ENCODE measurements around the gene MELTF. TPM values are rescaled to one million over a fixed set of nuclear protein-coding genes. Genes with fewer than 3 reads are reported as not detected.

The MELTF gene
- polyA plus RNA-seq, 3 donors, result 0.34 to 2.8 (median 0.36) TPM

DNA sequence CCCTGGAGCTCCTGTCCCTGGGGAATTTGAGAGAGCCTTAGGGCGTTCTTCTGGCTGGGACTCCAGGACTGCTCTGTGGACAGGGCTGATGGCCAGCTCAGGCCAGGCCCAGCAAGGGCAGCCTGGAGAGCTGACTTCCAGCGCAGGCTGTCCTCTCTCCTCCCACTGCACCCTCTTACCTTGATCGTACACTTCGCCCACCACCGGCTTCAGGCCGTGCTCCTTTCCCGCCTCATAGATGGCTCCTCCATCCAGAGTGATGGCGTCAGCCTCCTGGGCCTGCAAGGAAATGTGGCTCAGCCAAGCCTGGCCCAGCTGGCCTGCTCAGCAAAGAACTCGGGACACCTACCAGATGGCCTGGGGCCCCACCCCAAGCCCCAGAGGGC is 3.1 kb downstream of the MELTF start:
- intact Hi-C loops (cut with micrococcal nuclease), result no loop called here
- peaks cover 31 to 60% (median 46%) of the 10 kb centered on the region in 3 donors for H3K27me3 Mint-ChIP-seq (ENCODE audit: low read depth in 3 of 3)
- H3K36me3 ChIP-seq (replicated peaks in 1 of 2; ENCODE audit: control insufficient read depth in 1 of 2, insufficient read depth in 2 of 2, low read length in 2 of 2), result no peaks in the 10 kb centered on the region
- H3K9me3 Mint-ChIP-seq, result peaks cover 0 to 6% (median 0%) of the 10 kb centered on the region in 7 donors
- H3K4me3 Mint-ChIP-seq, result no peak overlapping the region
- peaks cover 0 to 15% of the 10 kb centered on the region in 2 donors for H3K27me3 ChIP-seq (ENCODE audit: control insufficient read depth in 2 of 2, insufficient read depth in 2 of 2, low read length in 2 of 2)
- no peak overlapping the region for H3K27ac ChIP-seq (ENCODE audit: low read depth in 1 of 2, low read length in 2 of 2)
- no peak overlapping the region for H3K9ac ChIP-seq (ENCODE audit: insufficient read depth, low read length, poor library complexity, severe bottlenecking)
- TF ChIP-seq, protein P1, sequence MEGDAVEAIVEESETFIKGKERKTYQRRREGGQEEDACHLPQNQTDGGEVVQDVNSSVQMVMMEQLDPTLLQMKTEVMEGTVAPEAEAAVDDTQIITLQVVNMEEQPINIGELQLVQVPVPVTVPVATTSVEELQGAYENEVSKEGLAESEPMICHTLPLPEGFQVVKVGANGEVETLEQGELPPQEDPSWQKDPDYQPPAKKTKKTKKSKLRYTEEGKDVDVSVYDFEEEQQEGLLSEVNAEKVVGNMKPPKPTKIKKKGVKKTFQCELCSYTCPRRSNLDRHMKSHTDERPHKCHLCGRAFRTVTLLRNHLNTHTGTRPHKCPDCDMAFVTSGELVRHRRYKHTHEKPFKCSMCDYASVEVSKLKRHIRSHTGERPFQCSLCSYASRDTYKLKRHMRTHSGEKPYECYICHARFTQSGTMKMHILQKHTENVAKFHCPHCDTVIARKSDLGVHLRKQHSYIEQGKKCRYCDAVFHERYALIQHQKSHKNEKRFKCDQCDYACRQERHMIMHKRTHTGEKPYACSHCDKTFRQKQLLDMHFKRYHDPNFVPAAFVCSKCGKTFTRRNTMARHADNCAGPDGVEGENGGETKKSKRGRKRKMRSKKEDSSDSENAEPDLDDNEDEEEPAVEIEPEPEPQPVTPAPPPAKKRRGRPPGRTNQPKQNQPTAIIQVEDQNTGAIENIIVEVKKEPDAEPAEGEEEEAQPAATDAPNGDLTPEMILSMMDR (IDR thresholded peaks at IDR 0.05), result no peak
- H3K4me1 Mint-ChIP-seq, result peaks cover 36% of the 10 kb centered on the region
- no peaks in the 10 kb centered on the region for H4K20me1 ChIP-seq (ENCODE audit: insufficient read depth, low read length)
- no peak overlapping the region for H3K27ac Mint-ChIP-seq
- peaks cover 40 to 51% of the 10 kb centered on the region in 2 donors for H3K4me1 ChIP-seq (ENCODE audit: control insufficient read depth in 1 of 2, insufficient read depth in 2 of 2, low read length in 2 of 2)
- no peak overlapping the region for H2AFZ ChIP-seq (ENCODE audit: insufficient read depth, low read depth, low read length, poor library complexity, severe bottlenecking)
- no peak overlapping the region for H3K4me2 ChIP-seq (replicated peaks; ENCODE audit: extremely low read depth, low read length, poor library complexity, severe bottlenecking)
- no peak overlapping the region for H3K4me3 ChIP-seq (replicated peaks in 1 of 3; ENCODE audit: low read depth in 2 of 3, low read length in 3 of 3)
- peaks cover 0 to 4% of the 10 kb centered on the region in 2 donors for H3K36me3 Mint-ChIP-seq
- peak in 1 of 3 donors; percentile 3 for DNase-seq
- WGBS (ENCODE audit: insufficient coverage), result 96% methylated on average over 9 of the region's 9 CpGs
- no peaks in the 10 kb centered on the region for H3K79me2 ChIP-seq (ENCODE audit: insufficient read depth, low read length)
- H3K9me3 ChIP-seq (replicated peaks in 1 of 2; ENCODE audit: control insufficient read depth in 1 of 2, insufficient read depth in 1 of 2, low read length in 2 of 2), result no peaks in the 10 kb centered on the region

DNA sequence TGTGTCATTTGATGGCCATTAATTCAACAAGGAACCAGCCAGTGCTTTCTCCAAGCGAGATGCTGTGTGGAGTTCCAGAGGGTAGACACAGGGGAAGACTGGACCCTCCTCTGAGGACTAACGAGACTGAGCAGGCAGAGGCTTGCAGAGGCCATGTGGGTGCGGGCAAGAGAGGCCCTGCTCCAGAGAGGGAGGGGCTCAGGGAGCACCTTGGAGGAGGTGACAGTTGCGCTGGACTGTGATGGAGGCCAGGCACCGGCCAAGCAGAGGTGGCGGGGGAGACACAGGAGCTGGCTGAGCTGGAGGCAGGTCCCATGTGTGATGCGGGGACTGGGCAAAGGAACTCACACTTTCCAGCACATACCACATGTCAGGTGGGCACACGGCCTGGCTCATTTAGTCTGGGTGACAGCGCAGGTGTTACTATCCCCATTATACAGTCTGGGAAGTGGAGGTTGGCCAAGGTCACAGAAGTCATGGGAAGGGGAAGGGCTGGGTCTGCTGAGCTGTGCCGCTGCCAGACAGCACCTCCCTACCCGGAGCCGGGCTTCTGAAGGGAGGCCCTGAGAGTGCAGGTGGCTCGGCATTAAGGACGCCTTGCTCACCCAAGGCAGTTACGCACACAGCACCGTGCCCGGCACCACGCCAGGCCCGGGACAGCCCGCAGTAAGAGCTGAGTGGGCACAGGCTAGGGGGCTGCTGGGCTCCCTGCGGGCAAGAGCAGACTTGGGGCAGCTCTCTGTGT is 3.7 kb downstream of the MELTF start:
- 99% methylated on average over 15 of the region's 21 CpGs for WGBS (ENCODE audit: insufficient coverage)
- Histone ChIP-seq H2AFZ (ENCODE audit: insufficient read depth, low read depth, low read length, poor library complexity, severe bottlenecking) (no peak overlapping the region), H3K36me3 (replicated peaks in 1 of 2; ENCODE audit: control insufficient read depth in 1 of 2, insufficient read depth in 2 of 2, low read length in 2 of 2) (no peaks in the 10 kb centered on the region), H4K20me1 (ENCODE audit: insufficient read depth, low read length) (no peaks in the 10 kb centered on the region), H3K9ac (ENCODE audit: insufficient read depth, low read length, poor library complexity, severe bottlenecking) (no peak overlapping the region), H3K9me3 (replicated peaks in 1 of 2; ENCODE audit: control insufficient read depth in 1 of 2, insufficient read depth in 1 of 2, low read length in 2 of 2) (no peaks in the 10 kb centered on the region), H3K4me3 (replicated peaks in 1 of 3; ENCODE audit: low read depth in 2 of 3, low read length in 3 of 3) (no peak overlapping the region), H3K4me2 (replicated peaks; ENCODE audit: extremely low read depth, low read length, poor library complexity, severe bottlenecking) (no peak overlapping the region), H3K27me3 (ENCODE audit: control insufficient read depth in 2 of 2, insufficient read depth in 2 of 2, low read length in 2 of 2) (peaks cover 0 to 15% of the 10 kb centered on the region in 2 donors), H3K79me2 (ENCODE audit: insufficient read depth, low read length) (no peaks in the 10 kb centered on the region), H3K4me1 (ENCODE audit: control insufficient read depth in 1 of 2, insufficient read depth in 2 of 2, low read length in 2 of 2) (peaks cover 34 to 46% of the 10 kb centered on the region in 2 donors), H3K27ac (ENCODE audit: low read depth in 1 of 2, low read length in 2 of 2) (no peak overlapping the region)
- peaks cover 0 to 6% (median 0%) of the 10 kb centered on the region in 7 donors for H3K9me3 Mint-ChIP-seq
- H3K4me1 Mint-ChIP-seq, result peaks cover 30% of the 10 kb centered on the region
- peaks cover 31 to 64% (median 47%) of the 10 kb centered on the region in 3 donors for H3K27me3 Mint-ChIP-seq (ENCODE audit: low read depth in 3 of 3)
- H3K4me3 Mint-ChIP-seq, result no peak overlapping the region
- no peak overlapping the region for H3K27ac Mint-ChIP-seq
- TF ChIP-seq, protein P1 (IDR thresholded peaks at IDR 0.05), result no peak
- peak in 1 of 3 donors; percentile 3 for DNase-seq
- intact Hi-C loops (cut with micrococcal nuclease), result no loop called here
- H3K36me3 Mint-ChIP-seq, result peaks cover 0 to 4% of the 10 kb centered on the region in 2 donors

Measured in CD14-positive monocyte (primary cell).